ENCODE results near the gene SLC25A29. TPM values are rescaled to one million over a fixed set of nuclear protein-coding genes. Genes with fewer than 3 reads are reported as not detected.

SLC25A29 gene
- total and polyA plus RNA-seq, 2 of the 13 experiments (the other 11 are each of a cell fraction or from before 2014, with no cell fraction given): 12.2 to 17.2 TPM

DNA sequence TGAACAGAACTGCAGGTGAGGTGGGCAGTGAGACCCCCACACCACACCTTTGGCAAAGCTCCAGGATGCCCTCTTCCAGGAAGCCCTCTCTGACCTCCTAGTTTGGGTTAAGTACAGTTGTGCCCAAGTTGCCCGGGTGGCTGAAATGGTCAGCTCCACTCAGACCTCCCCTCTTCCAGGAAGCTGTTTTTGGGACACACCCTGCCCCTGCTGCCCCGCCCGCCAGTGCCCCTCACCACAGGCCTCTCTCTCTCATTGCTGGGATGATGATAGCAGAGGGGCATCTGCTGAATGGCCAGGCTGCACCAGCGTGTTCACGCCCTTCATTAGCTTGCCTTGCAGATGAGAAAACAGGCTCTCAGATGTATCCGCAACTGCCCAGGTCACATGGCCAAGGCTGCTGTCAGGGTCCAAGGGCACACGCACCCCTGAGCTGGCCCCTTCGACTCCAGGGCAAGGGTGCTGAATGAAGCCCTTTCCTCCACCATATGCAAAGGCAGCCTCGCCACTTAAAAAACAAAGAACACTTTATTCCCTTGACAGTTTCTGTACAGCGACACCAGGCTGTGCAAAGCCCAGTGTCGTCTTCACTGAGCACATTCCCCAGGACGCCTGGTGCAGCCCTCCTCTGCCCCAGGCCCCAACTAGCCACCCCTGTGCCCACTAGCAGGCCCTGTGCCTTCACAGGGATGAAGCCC, 15.5 kb downstream of the SLC25A29 start (continued):
- TF ChIP-seq EZH2 (conservative IDR thresholded peaks at IDR 0.05; ENCODE audit: low read depth, low read length) (no peak), SPEN (CRISPR knock-in tag; IDR thresholded peaks at IDR 0.05; ENCODE audit: low read depth) (peak; percentile 79; the same call in 1 of the 2 replicates), ZMYM4 (CRISPR knock-in tag; IDR thresholded peaks at IDR 0.05) (peak; percentile 60; the same call in 1 of the 2 replicates), CEBPB (IDR thresholded peaks at IDR 0.05; ENCODE audit: borderline replicate concordance, low read depth, low read length) (no peak), ZNF44 (CRISPR knock-in tag; IDR thresholded peaks at IDR 0.05) (0 out of 2 replicates have a peak, but pooled peaks have one; percentile 21), FOXJ3 (CRISPR knock-in tag; IDR thresholded peaks at IDR 0.05; ENCODE audit: borderline replicate concordance) (peak; percentile 70; the same call in 1 of the 2 replicates), ZNF746 (CRISPR knock-in tag; IDR thresholded peaks at IDR 0.05) (no peak), PHF5A (CRISPR knock-in tag; IDR thresholded peaks at IDR 0.05; ENCODE audit: low read depth, unreplicated experiment) (no peak), KLF15 (CRISPR knock-in tag; IDR thresholded peaks at IDR 0.05; ENCODE audit: borderline replicate concordance) (no peak), ZNF562 (CRISPR knock-in tag; IDR thresholded peaks at IDR 0.05; ENCODE audit: borderline replicate concordance) (no peak), BHLHE40 (IDR thresholded peaks at IDR 0.05; ENCODE audit: low read length) (peak; percentile 37; the same call in 1 of the 2 replicates), SMYD3 (CRISPR knock-in tag; IDR thresholded peaks at IDR 0.05) (no peak), NCOA2 (CRISPR knock-in tag; IDR thresholded peaks at IDR 0.05) (peak; percentile 84), TGIF2 (CRISPR knock-in tag; IDR thresholded peaks at IDR 0.05) (no peak), AHR (CRISPR knock-in tag; IDR thresholded peaks at IDR 0.05) (no peak), LCORL (IDR thresholded peaks at IDR 0.05) (no peak), LCORL (CRISPR knock-in tag; IDR thresholded peaks at IDR 0.05) (peak; percentile 50; the same call in 1 of the 2 replicates), BCL6 (CRISPR knock-in tag; IDR thresholded peaks at IDR 0.05) (peak; percentile 51; the same call in 1 of the 2 replicates), ZNF3 (CRISPR knock-in tag; IDR thresholded peaks at IDR 0.05) (no peak), NKX3-1 (CRISPR knock-in tag; IDR thresholded peaks at IDR 0.05) (no peak), SNAI1 (CRISPR knock-in tag; IDR thresholded peaks at IDR 0.05; ENCODE audit: borderline replicate concordance) (no peak), NFYB (CRISPR knock-in tag; IDR thresholded peaks at IDR 0.05) (no peak)
- TF ChIP-seq, protein P1, sequence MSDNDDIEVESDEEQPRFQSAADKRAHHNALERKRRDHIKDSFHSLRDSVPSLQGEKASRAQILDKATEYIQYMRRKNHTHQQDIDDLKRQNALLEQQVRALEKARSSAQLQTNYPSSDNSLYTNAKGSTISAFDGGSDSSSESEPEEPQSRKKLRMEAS (IDR thresholded peaks at IDR 0.05): peak; percentile 90
- TF ChIP-seq, protein P2, sequence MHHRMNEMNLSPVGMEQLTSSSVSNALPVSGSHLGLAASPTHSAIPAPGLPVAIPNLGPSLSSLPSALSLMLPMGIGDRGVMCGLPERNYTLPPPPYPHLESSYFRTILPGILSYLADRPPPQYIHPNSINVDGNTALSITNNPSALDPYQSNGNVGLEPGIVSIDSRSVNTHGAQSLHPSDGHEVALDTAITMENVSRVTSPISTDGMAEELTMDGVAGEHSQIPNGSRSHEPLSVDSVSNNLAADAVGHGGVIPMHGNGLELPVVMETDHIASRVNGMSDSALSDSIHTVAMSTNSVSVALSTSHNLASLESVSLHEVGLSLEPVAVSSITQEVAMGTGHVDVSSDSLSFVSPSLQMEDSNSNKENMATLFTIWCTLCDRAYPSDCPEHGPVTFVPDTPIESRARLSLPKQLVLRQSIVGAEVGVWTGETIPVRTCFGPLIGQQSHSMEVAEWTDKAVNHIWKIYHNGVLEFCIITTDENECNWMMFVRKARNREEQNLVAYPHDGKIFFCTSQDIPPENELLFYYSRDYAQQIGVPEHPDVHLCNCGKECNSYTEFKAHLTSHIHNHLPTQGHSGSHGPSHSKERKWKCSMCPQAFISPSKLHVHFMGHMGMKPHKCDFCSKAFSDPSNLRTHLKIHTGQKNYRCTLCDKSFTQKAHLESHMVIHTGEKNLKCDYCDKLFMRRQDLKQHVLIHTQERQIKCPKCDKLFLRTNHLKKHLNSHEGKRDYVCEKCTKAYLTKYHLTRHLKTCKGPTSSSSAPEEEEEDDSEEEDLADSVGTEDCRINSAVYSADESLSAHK (CRISPR knock-in tag; IDR thresholded peaks at IDR 0.05; ENCODE audit: borderline replicate concordance): no peak
- TF ChIP-seq, protein P3, sequence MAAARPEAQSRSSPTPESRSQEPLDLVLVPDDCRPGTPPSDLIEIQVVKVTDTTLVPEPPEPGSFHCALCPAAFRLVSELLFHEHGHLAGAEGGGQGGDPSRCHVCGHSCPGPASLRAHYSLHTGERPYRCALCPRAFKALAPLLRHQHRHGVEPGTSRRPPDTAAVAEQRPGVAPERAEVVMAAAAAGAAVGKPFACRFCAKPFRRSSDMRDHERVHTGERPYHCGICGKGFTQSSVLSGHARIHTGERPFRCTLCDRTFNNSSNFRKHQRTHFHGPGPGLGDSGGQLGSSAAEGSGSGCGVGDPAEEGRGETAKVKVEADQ (CRISPR knock-in tag; IDR thresholded peaks at IDR 0.05; ENCODE audit: borderline replicate concordance): no peak
- TF ChIP-seq, protein P4, sequence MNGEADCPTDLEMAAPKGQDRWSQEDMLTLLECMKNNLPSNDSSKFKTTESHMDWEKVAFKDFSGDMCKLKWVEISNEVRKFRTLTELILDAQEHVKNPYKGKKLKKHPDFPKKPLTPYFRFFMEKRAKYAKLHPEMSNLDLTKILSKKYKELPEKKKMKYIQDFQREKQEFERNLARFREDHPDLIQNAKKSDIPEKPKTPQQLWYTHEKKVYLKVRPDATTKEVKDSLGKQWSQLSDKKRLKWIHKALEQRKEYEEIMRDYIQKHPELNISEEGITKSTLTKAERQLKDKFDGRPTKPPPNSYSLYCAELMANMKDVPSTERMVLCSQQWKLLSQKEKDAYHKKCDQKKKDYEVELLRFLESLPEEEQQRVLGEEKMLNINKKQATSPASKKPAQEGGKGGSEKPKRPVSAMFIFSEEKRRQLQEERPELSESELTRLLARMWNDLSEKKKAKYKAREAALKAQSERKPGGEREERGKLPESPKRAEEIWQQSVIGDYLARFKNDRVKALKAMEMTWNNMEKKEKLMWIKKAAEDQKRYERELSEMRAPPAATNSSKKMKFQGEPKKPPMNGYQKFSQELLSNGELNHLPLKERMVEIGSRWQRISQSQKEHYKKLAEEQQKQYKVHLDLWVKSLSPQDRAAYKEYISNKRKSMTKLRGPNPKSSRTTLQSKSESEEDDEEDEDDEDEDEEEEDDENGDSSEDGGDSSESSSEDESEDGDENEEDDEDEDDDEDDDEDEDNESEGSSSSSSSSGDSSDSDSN (CRISPR knock-in tag; IDR thresholded peaks at IDR 0.05): peak; percentile 68
